ENCODE results near the gene ATP8A2. TPM values are rescaled to one million over a fixed set of nuclear protein-coding genes. Genes with fewer than 3 reads are reported as not detected.

The ATP8A2 gene
- total and polyA plus RNA-seq, 2 of the 4 experiments (the other 2 are of a cell fraction): 0.02 to 0.18 TPM

DNA sequence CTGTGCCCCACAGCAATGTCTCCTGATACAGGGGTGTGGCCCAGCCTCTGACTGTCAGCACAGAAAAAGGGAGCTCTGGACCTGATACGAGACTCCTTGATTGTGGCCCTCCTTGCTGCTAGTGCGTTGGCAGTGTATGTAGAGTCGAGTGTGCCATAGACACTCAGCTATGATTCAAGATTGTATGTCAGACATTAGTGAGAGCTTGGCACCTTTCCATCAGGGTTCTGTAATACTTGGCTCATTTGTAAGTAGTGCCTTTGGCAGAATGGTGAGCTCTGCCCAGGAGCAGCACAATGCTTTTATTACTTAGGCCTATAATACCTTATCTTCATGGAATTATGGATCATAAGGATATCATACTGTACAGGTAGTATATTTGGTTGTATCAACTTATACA lies 83.4 kb downstream of the ATP8A2 start:
- WGBS, 2 experiments (ENCODE audit: extremely low coverage in 2 of 2, insufficient read length in 1 of 2): 29% methylated on average over 3 of the region's 3 CpGs; no CpG with 5 or more reads in 1 of the 2 experiments
- Histone ChIP-seq H4K5ac (ENCODE audit: low read depth, low read length) (no peak overlapping the region), H2AFZ (replicated peaks; ENCODE audit: low read length, poor library complexity) (no peak overlapping the region), H3K27me3 (ENCODE audit: control insufficient read depth, insufficient read depth, low read length) (no peaks in the 10 kb centered on the region), H2AK9ac (replicated peaks; ENCODE audit: low read depth, low read length, poor library complexity) (no peak overlapping the region), H3K4me2 (ENCODE audit: low read depth, low read length) (no peak overlapping the region), H3K9ac (ENCODE audit: low read depth, low read length) (no peak overlapping the region), H3K18ac (ENCODE audit: low read depth, low read length) (no peak overlapping the region), H2BK15ac (ENCODE audit: low read depth, low read length) (no peak overlapping the region), H4K20me1 (ENCODE audit: insufficient read depth, low read length) (no peaks in the 10 kb centered on the region), H3K56ac (ENCODE audit: extremely low read depth, insufficient read depth, low read length) (no peak overlapping the region), H3K36me3 (ENCODE audit: control insufficient read depth, insufficient read depth, low read length) (no peaks in the 10 kb centered on the region), H3K4me1 (ENCODE audit: control insufficient read depth, insufficient read depth, low read length) (no peaks in the 10 kb centered on the region), H3K79me1 (ENCODE audit: low read depth in 1 of 2, low read length in 2 of 2) (no peaks in the 10 kb centered on the region), H4K8ac (ENCODE audit: low read depth in 2 of 2, low read length in 2 of 2) (no peak overlapping the region), H3K9me1 (ENCODE audit: insufficient read depth, low read length) (no peaks in the 10 kb centered on the region), H4K91ac (ENCODE audit: insufficient read depth, low read depth, low read length) (no peak overlapping the region), H2AK5ac (ENCODE audit: low read depth, low read length) (no peak overlapping the region), H3K23ac (ENCODE audit: low read depth, low read length) (no peak overlapping the region), H2BK20ac (ENCODE audit: low read depth, low read length) (no peak overlapping the region), H3K27ac (ENCODE audit: insufficient read depth, low read length) (no peak overlapping the region), H2BK5ac (ENCODE audit: low read depth, low read length, poor library complexity, severe bottlenecking) (no peak overlapping the region), H3K14ac (replicated peaks; ENCODE audit: low read depth, low read length) (no peak overlapping the region), H3K4ac (ENCODE audit: low read depth, low read length) (no peak overlapping the region), H3K4me3 (ENCODE audit: insufficient read depth, low read depth, low read length) (no peak overlapping the region), H3K9me3 (ENCODE audit: control insufficient read depth, insufficient read depth, low read length) (no peaks in the 10 kb centered on the region), H2BK120ac (ENCODE audit: low read depth, low read length) (no peak overlapping the region)
- no peak for DNase-seq
- ChIA-PET POLR2A (ENCODE audit: unreplicated experiment) (no interaction called here), CTCF (no interaction called here)
- TF ChIP-seq MAFK (IDR thresholded peaks at IDR 0.05; ENCODE audit: low read depth, low read length) (no peak), NFE2L2 (IDR thresholded peaks at IDR 0.05; ENCODE audit: low read depth, low read length) (no peak)
- intact Hi-C loops (cut with micrococcal nuclease): no loop called here
- dilution Hi-C loops (cut with HindIII; ENCODE audit: low sequenced_read_pairs, unreplicated experiment): no loop called here
- BruUV-seq (replicated peaks): no TSS peak
- no peak for ATAC-seq (ENCODE audit: low read depth)
- in situ Hi-C loops (cut with MboI; ENCODE audit: low sequenced_read_pairs): no loop called here
